ENCODE measurements around the gene NBPF1. TPM values are rescaled to one million over a fixed set of nuclear protein-coding genes. Genes with fewer than 3 reads are reported as not detected.
"Not testable (repeated sequence)": the region's sequence is repeated elsewhere in the genome, so short reads cannot be mapped to it uniquely, and the experiment has no call there.

The NBPF1 gene
- total and polyA plus RNA-seq, 2 experiments from 2014 or later = 18.6 to 21.2 TPM

DNA sequence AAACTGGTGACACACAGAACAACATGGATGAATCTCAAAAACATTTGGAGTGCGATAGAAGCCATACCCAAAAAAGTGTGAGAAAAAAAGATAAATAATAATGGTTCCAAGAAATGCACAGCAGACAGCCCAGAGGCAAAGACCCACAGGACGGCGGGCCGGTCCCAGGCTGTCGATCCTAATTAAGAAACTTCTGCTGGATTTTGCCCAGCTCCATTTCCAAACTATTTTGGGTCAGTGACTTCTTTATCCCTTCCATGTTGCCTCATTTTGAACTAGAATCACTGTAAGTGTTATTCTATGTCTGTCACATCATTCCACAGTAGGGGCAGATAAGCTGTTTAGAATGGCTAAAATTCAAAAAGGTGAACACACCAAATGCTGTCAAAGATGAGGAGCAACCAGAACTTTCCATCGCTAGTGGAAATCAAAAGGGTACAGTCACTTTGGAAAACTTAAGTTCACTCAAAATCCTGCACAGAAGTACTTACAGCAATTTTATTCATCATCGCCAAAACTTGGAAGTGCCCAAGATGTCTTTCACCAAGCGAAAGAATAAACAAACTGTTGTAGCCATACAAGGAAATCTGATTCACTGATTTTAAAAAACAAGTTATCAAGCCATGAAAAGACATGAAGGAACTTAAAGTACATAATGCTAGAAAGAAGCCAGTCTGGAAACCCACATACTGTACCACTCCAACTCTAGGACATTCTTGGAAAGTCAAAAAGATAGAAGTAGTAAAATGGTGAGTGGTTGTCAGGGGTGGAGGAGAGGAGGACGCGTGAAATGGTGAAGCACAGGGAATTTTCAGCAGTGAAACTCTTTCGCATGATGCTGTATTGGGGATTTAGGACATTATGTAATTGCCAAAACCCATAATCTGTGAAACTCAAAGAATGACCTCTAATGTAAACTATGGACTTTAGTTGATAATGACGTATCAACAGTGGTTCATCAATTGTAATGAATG is 7.5 kb downstream of the NBPF1 start:
- in situ Hi-C loops (cut with MboI) = loop anchor here (10.0 kb wide), 1 partner anchor 339 kb away; no protein-coding TSS in a partner anchor
- TF ChIP-seq EZH2phosphoT487 (IDR thresholded peaks at IDR 0.05; ENCODE audit: insufficient read depth, low read depth) = no peak
- no peak for TF ChIP-seq EZH2 (IDR thresholded peaks at IDR 0.05; ENCODE audit: insufficient read depth, poor library complexity, severe bottlenecking)
- peaks cover 10% of the 10 kb centered on the region for H3K36me3 ChIP-seq (ENCODE audit: low read depth)
- H2AFZ ChIP-seq = no peak overlapping the region
- no peaks in the 10 kb centered on the region for H4K20me1 ChIP-seq (ENCODE audit: insufficient read depth)
- no peaks in the 10 kb centered on the region for H3F3A ChIP-seq (ENCODE audit: insufficient read depth)
- no peaks in the 10 kb centered on the region for H3K27me3 ChIP-seq (replicated peaks; ENCODE audit: insufficient read depth)
- H3K4me3 ChIP-seq = no peak overlapping the region
- no peak for DNase-seq
- no peak overlapping the region for H3K9ac ChIP-seq
- H3K79me2 ChIP-seq (ENCODE audit: insufficient read depth) = peaks cover 26% of the 10 kb centered on the region
- no peaks in the 10 kb centered on the region for H3K4me1 ChIP-seq (ENCODE audit: insufficient read depth)
- no peak overlapping the region for H3K4me2 ChIP-seq (ENCODE audit: unreplicated experiment)
- no peaks in the 10 kb centered on the region for H3K9me2 ChIP-seq (ENCODE audit: insufficient read depth)
- 81 to 83% methylated on average over 12 of the region's 12 CpGs for WGBS, 2 experiments (ENCODE audit: low coverage in 1 of 2, low lambda C conversion rate in 2 of 2, missing lambda C conversion rate in 2 of 2)
- H3K27ac ChIP-seq = no peak overlapping the region
- no peaks in the 10 kb centered on the region for H3K9me3 ChIP-seq (ENCODE audit: low read depth)

DNA sequence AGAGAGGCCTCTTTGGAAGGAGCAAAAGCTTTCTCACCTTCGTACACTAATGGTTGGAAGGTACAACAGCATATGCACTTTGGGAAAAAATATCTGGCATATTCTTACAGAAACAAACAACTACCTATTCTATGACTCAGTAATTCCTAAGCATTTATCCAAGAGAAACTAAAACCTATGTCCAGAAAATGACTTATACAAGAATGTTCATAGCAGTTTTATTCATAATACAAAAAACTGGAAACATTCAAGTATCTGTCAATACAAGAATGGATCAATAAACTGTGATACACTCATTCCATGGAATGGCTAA is 8.2 kb downstream of the NBPF1 start:
- TF ChIP-seq EZH2phosphoT487 (IDR thresholded peaks at IDR 0.05; ENCODE audit: insufficient read depth, low read depth) (no peak), EZH2 (IDR thresholded peaks at IDR 0.05; ENCODE audit: insufficient read depth, poor library complexity, severe bottlenecking) (no peak)
- Histone ChIP-seq H3K9me2 (ENCODE audit: insufficient read depth) (no peaks in the 10 kb centered on the region), H3K27ac (no peak overlapping the region), H3K9ac (no peak overlapping the region), H3K9me3 (ENCODE audit: low read depth) (no peaks in the 10 kb centered on the region), H3K36me3 (ENCODE audit: low read depth) (peaks cover 10% of the 10 kb centered on the region), H3K4me1 (ENCODE audit: insufficient read depth) (no peaks in the 10 kb centered on the region), H2AFZ (no peak overlapping the region), H3K4me2 (ENCODE audit: unreplicated experiment) (no peak overlapping the region), H3K79me2 (ENCODE audit: insufficient read depth) (peaks cover 19% of the 10 kb centered on the region), H3K27me3 (replicated peaks; ENCODE audit: insufficient read depth) (no peaks in the 10 kb centered on the region), H3K4me3 (no peak overlapping the region), H3F3A (ENCODE audit: insufficient read depth) (no peaks in the 10 kb centered on the region), H4K20me1 (ENCODE audit: insufficient read depth) (no peaks in the 10 kb centered on the region)
- WGBS, 2 experiments (ENCODE audit: low coverage in 1 of 2, low lambda C conversion rate in 2 of 2, missing lambda C conversion rate in 2 of 2) = 64 to 72% methylated on average over 1 of the region's 1 CpG
- in situ Hi-C loops (cut with MboI) = loop anchor here (10.0 kb wide), 1 partner anchor 340 kb away; no protein-coding TSS in a partner anchor
- DNase-seq = no peak

DNA sequence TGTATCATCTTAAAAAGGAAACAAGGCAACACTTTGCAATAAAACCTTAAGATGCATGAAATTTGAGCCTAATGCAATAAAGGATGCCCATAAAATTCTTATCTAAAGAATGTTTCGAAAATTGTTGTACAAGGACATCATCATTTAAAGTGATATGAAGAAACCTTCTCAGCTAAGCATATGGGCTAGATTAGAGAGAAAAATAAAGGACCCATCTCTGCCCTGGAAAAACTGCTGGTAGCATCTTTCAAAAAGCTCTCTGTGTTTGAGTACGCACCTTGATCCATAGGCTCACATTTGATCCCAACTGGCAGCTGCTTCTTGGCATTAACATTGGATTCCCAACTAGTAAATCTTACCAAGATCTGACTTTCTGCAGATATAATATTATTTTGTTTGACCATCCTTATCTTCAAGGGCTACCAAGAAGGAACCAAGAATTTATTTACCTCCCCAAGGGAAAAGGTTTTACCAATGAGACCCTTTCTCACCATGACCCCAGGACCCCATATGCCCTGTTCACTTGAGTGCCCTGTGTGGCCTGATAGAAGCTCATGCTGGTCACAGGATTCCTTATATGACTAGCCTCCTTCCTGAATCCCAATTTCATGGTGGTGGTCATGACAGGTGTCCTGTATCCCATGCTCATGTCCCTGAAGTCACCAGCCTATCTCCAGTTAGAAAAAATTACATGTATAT is 8.7 kb downstream of the NBPF1 start:
- H3K4me2 ChIP-seq (ENCODE audit: unreplicated experiment); H3F3A ChIP-seq (ENCODE audit: insufficient read depth); H3K4me1 ChIP-seq (ENCODE audit: insufficient read depth); H4K20me1 ChIP-seq (ENCODE audit: insufficient read depth); H3K9me3 ChIP-seq (ENCODE audit: low read depth); H3K9me2 ChIP-seq (ENCODE audit: insufficient read depth); H3K4me3 ChIP-seq; H3K27ac ChIP-seq; H2AFZ ChIP-seq; H3K9ac ChIP-seq; H3K27me3 ChIP-seq (replicated peaks; ENCODE audit: insufficient read depth): not testable (repeated sequence)
- Histone ChIP-seq H3K36me3 (ENCODE audit: low read depth) (peaks cover 10% of the 10 kb centered on the region), H3K79me2 (ENCODE audit: insufficient read depth) (peaks cover 14% of the 10 kb centered on the region)
- WGBS, 2 experiments (ENCODE audit: low coverage in 1 of 2, low lambda C conversion rate in 2 of 2, missing lambda C conversion rate in 2 of 2) = 98 to 99% methylated on average over 1 of the region's 2 CpGs
- in situ Hi-C loops (cut with MboI) = loop anchor here (10.0 kb wide), 1 partner anchor 340 kb away; no protein-coding TSS in a partner anchor
- DNase-seq = peak; percentile 1

DNA sequence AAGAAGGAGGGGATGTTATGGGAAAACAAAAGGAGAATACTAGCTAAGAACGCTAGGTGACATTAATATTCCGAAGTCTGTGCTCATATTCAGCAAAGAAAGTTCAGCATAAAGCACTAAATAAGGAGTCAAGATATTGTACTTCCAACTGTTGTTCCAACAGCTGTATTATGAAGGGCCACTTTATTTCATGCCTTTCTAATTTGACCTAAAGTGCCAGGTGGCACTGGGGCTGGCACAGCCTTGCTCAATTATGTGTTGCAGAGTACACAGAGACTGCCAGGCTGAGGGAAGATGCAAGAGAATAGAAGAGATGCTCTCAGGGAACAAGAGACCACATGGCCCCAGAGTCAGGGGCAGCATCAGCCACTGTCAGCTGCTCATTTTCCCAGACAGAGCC is 9.7 kb downstream of the NBPF1 start:
- in situ Hi-C loops (cut with MboI) = loop anchor here (10.0 kb wide), 1 partner anchor 341 kb away; no protein-coding TSS in a partner anchor
- H3K4me3 ChIP-seq; DNase-seq; H3K27ac ChIP-seq; H4K20me1 ChIP-seq (ENCODE audit: insufficient read depth); H3K9me2 ChIP-seq (ENCODE audit: insufficient read depth); H3F3A ChIP-seq (ENCODE audit: insufficient read depth); H3K27me3 ChIP-seq (replicated peaks; ENCODE audit: insufficient read depth); H3K4me2 ChIP-seq (ENCODE audit: unreplicated experiment); H2AFZ ChIP-seq; H3K9ac ChIP-seq; H3K79me2 ChIP-seq (ENCODE audit: insufficient read depth); H3K4me1 ChIP-seq (ENCODE audit: insufficient read depth); H3K9me3 ChIP-seq (ENCODE audit: low read depth): not testable (repeated sequence)
- WGBS, 2 experiments (ENCODE audit: low coverage in 1 of 2, low lambda C conversion rate in 2 of 2, missing lambda C conversion rate in 2 of 2) = 90 to 100% methylated on average over 2 of the region's 2 CpGs
- peaks cover 10% of the 10 kb centered on the region for H3K36me3 ChIP-seq (ENCODE audit: low read depth)

DNA sequence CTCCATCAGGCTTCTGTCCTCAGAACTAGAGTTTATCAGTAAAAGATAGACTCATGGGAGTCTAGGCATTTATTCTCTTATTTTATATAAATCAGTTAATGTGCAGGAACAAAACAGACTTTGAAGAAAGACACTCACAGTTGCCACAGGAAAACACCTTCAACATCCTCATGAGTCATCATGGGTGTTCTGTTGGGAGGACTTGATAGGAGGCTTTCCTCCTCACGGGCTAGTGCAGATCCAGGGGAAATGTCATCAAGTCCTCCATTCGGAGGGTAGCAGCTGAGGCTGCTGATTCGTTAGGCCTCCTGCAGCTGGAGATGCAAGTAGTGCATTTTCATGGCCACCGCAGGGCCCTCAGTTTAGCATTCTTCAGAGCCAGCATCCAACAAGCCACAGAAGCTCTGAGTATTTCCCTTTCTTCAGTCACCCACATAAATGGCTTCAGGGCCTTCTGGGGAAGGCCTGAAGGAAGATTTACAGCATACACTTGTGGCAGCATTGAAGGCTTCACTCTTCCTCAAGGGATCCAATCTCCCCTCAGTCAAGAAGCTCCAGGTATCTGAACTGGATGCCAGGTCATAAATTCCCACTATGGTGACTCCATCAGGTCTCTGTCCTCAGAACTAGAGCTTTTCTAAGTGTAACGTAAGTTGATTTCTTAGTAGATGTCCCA is 10.9 kb downstream of the NBPF1 start:
- not testable (repeated sequence) for H3K27me3 ChIP-seq (replicated peaks; ENCODE audit: insufficient read depth); H3K4me3 ChIP-seq; H4K20me1 ChIP-seq (ENCODE audit: insufficient read depth); H3K4me1 ChIP-seq (ENCODE audit: insufficient read depth); H3K9me3 ChIP-seq (ENCODE audit: low read depth); DNase-seq; H3K9me2 ChIP-seq (ENCODE audit: insufficient read depth); H3K27ac ChIP-seq; H3K36me3 ChIP-seq (ENCODE audit: low read depth); H3F3A ChIP-seq (ENCODE audit: insufficient read depth); H3K79me2 ChIP-seq (ENCODE audit: insufficient read depth); H3K9ac ChIP-seq; H3K4me2 ChIP-seq (ENCODE audit: unreplicated experiment); H2AFZ ChIP-seq
- 88 to 100% methylated on average over 1 to 2 of the region's 5 CpGs for WGBS, 2 experiments (ENCODE audit: low coverage in 1 of 2, low lambda C conversion rate in 2 of 2, missing lambda C conversion rate in 2 of 2)
- in situ Hi-C loops (cut with MboI) = loop anchor here (10.0 kb wide), 1 partner anchor 342 kb away; no protein-coding TSS in a partner anchor

DNA sequence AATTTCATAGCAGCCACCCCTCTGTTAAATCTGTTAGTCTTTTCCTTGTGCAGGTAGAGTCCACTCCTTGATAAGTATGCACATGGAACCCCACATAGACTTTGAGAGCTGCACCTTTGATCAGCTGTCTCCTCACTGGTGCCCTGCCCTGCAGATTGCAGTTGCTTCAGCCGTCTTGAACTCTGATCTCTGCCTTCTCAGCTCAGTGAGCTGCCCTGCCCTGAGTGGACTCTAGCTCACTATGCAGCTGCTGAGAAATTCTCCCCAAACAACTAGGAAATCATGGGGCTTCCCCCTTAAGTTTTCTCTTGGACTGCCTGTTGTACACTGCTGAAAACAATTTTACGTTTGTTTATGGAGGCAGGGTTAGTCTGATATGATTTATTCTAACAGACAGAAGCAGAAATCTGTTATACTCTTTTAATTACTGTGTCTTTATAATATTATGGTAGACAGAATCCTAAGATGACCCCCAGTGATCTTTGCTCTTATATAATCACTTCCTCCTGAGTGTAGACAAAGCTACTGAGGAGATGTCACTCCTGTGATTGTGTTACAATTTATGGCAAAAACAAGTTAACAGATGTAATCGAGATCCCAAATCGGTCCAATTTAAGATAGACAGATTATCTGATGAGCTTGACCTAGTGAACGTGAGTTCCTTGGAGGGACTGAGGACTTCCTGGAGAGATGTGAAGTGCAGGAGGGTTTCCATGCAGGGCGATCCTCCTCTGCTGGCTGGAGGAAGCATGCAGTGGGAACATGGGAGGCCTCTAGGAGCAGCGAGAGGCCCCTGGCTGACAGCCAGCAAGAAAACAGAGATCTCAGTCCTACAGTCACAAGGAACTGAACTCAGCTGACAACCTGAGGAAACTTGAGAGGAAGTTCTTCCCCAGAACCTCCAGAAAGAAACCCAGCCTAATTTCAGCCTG is 12.2 kb downstream of the NBPF1 start:
- H2AFZ ChIP-seq; H3K9ac ChIP-seq; DNase-seq; H3K4me2 ChIP-seq (ENCODE audit: unreplicated experiment); H3K36me3 ChIP-seq (ENCODE audit: low read depth); H3K4me1 ChIP-seq (ENCODE audit: insufficient read depth); H3F3A ChIP-seq (ENCODE audit: insufficient read depth); H4K20me1 ChIP-seq (ENCODE audit: insufficient read depth); H3K4me3 ChIP-seq; H3K27ac ChIP-seq; H3K79me2 ChIP-seq (ENCODE audit: insufficient read depth); H3K9me3 ChIP-seq (ENCODE audit: low read depth); H3K27me3 ChIP-seq (replicated peaks; ENCODE audit: insufficient read depth); H3K9me2 ChIP-seq (ENCODE audit: insufficient read depth): not testable (repeated sequence)
- in situ Hi-C loops (cut with MboI) = loop anchor here (10.0 kb wide), 1 partner anchor 344 kb away; no protein-coding TSS in a partner anchor
- WGBS, 2 experiments (ENCODE audit: low coverage in 1 of 2, low lambda C conversion rate in 2 of 2, missing lambda C conversion rate in 2 of 2) = 88 to 90% methylated on average over 5 of the region's 7 CpGs
